ENCODE data around the gene ZG16B.

The ZG16B gene

DNA sequence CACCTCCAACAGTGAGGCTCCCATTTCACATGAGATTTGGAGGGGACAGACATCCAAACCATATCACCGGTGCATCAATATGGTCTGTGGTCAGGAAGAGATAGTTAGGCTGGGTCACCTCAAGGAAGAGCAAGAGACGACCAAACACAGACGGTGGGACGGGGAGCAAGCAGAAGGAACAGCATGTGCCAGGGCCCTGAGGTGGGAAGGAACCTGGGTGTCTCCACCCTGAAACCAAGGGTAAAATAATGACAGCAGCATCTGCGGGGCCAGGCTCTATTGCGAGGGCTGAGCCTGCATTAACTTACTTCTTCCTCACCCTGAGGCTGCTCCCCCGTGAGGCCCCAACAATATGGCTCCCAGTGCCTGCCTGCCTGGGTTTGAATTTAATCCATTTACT lies 21.9 kb upstream of the ZG16B start:
- DNase-seq, result no peak

DNA sequence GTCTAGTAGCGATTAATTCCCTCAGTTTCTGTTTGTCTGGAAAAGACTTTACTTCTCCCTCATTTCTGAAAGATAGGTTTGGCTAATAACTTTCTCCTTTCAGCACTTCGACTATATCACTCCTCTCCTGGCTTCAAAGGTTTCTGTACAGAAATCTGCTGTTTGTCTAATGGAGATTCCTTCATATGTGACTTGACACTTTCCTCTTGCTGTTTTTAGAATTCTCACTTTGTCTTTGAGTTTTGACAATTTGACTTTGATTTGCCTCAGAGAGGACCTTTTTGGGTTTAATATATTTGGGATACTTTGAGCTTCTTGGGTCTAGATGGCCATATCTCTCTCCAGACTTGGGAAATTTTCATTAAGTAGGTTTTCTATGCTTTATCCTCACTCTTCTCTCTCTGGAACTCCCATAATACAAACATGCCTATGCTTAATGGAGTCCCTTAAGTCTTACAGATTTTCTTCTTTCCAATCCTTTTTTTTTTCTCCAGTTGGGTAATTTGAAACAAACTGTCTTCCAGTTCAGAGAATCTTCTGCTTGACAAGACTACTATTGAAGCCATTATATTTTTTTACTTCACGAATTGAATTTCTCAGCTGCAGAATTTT lies 20.8 kb upstream of the ZG16B start:
- no peak for DNase-seq

DNA sequence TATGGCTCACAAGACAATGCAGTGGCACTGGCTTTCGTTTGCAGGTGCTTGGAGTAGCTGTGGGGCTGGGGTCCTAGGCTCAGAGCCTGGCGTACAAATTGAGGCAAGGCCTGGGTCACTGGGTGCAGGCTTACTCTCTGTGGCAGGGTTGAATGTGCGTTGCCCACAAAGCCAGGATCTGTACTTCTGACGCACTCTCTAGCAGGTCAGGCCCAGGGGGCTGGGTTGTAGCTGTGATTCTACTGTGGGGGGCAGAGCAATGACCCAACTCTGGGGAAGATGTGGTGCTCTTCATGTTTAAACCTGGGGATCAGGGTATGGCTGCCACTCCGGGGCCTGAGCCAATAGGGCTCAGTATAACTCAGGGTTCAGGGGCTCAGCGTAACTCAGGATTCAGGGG lies 19.5 kb upstream of the ZG16B start:
- DNase-seq, result no peak

DNA sequence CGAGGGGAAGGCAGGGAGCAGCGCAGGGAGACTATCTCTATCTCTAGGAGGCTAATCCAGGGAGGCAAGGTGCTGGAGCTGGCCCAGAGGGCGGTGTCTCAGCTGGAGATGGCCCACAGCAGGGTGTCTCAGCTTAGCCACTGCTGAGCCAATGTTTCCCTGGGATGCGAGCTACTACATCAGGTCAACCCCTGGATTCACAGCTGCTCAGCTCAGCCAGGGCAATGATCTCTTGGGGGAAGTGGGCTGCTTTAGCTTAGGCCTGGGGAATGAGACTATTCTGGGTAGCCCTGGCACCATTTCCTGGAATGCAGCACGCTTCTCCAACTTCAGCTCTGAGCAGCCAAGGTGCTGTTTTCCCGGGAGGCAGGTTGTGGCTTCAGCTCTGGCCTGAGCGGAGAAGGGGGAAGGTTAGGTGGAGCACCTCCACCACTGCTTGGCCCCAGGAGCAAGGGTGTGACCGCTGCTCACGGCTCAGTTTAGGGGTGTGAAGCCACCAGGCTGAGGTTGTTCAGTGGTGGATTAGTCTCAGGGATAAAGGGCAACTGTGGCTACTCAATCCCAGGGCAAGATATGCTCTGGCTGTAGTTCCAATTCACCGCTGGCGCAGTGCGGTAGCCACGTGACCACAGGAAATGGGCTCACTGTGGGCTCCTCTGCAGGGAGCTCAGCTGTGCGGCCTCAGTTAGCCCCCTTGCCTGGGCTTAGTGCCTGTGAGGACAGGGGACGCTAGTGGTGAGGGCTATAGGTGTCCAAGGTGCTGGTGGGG lies 18.2 kb upstream of the ZG16B start:
- DNase-seq, result no peak

DNA sequence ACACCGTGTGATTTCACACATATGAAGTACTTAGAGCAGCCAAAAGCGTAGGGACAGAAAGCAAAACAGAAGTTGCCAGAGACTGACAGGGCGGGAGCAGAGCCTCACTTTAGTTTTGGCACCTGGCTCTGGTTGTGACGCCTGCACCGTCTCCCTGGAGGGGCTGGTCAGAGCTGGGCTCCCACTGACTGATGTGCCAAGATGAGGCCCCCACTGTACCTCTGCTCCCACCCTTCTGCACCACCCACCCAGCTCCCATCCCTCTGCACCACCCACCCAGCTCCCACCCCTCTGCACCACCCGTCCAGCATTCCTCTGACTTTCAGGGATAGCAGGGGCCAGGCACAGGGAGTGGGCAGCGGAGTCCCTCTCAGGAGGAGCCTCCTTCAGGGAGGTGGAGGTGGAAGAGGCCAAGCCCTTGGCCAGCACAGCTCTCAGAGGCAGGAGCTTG lies 16.3 kb upstream of the ZG16B start:
- no peak for DNase-seq

DNA sequence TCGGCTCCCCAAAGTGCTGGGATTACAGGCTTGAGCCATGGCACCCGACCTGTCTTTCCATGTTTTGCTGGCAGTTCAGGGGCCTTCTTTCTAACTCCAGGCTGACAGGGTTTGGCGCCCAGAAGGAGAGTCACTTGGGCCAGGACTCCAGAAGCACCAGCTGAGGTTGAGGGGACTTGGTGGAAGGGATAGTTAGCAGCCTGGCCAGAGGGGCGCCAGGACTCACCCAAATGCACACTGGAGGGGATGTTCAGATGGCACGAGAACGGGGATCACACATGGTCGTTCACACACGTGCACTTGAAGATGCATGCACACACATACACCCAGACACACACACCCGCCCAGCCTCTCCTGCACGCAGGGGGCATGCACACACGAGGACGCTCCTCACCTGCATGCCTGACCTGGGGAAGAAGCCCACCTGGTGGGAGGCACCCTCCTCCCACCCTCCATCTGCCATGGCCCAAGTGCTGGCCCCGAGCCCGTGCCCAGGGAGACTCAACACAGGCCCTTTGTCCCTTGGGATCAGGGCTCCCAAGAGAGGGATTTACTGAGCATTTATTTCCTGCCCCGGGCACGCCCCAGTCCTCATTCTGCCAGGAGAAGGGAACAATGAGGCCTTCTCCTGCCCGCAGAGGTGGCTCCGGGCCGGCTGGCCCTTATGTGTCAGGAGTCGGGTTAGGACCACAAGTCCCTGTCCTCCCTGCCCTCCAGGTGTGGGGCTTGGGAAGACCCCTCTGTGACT lies 15.4 kb upstream of the ZG16B start:
- DNase-seq, result no peak

DNA sequence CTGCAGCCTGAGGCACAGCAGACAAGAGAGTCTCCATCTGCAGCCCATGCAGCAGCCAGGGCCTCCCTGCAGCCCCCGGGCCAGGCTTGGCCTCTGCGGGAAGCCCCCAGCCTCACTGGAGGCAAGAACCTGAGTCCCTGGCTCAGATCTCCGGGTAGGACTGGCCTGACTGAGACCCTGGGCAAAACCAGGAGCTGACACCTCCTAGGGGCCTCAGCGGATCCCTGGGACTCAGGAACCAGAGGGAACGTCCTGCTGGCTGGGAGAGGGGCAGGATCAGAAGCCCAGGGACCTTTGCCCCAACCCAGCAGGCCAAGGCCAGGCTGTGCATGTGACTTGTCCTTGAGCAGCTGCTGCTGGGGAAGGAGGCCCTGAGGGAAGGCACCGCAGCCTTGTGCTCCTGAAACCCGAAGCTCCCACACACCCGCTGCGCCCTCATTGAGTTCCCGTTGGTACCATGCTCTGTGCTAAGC lies 14.8 kb upstream of the ZG16B start:
- DNase-seq, result no peak

DNA sequence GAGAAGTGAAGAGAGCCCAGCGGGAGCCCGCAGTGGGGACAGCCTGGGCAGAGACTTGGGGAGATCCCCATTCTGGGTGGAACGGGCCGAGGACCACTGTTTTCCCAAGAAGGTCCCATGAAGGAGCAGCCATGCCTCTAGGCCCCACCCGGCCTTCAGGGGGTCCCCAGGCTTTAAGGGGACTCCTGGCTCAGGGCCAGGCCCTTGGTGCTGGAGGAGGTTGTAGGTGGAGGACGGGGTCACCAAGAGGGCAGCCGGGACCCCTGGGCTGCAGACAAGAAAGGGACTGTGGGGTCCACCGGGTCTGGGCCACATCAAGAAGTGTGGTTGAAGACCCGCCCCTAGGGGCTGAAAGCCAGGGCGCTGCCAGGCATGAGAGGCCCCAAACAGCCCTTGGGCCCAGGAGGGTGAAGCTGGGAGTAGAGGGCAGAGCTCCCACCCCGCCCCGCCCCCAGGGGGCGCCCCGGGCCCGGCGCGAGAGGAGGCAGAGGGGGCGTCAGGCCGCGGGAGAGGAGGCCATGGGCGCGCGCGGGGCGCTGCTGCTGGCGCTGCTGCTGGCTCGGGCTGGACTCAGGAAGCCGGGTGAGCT lies 13.3 kb upstream of the ZG16B start, which contains the start of gene PRSS21:
TSS of gene PRSS21 (plus strand) at position 487 of the 589 bp plus-strand sequence. CDS start at position 519, 32 bp downstream.
- no peak for DNase-seq

DNA sequence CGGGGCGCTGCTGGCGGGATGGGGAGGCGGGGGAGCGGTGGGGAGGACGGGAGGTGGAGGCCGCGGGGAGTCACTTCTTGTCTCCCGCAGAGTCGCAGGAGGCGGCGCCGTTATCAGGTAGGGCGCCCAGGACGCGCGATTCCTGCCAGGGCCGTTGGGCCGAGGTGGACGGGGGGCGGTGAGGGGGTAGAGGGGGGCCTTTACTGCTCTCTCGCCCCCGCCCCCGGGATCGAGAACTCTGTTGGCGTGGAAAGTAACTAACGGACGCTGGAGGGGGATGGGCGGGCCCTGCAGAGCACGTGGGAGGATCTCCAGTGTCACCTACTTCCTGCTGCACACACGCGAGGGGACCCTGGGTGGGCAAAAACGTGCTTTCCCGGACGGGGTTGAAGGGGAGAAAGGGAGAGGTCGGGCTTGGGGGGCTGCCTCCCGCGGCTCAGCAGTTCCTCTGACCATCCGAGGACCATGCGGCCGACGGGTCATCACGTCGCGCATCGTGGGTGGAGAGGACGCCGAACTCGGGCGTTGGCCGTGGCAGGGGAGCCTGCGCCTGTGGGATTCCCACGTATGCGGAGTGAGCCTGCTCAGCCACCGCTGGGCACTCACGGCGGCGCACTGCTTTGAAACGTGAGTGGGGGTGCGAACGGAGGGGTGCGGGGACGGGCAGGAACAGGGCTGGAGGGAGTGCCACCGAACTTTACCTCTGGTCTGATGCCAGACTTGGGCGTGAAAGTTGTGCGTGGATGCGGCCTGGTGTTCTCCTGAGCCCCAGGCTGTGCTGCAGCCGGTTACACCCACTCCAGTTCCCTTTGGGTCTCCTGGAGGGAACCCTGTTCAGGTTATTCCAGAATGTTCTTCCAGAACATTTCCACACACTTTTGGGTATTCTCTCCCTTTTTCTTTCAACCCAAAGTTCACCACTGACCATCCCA lies 12.5 kb upstream of the ZG16B start:
- DNase-seq, result no peak

DNA sequence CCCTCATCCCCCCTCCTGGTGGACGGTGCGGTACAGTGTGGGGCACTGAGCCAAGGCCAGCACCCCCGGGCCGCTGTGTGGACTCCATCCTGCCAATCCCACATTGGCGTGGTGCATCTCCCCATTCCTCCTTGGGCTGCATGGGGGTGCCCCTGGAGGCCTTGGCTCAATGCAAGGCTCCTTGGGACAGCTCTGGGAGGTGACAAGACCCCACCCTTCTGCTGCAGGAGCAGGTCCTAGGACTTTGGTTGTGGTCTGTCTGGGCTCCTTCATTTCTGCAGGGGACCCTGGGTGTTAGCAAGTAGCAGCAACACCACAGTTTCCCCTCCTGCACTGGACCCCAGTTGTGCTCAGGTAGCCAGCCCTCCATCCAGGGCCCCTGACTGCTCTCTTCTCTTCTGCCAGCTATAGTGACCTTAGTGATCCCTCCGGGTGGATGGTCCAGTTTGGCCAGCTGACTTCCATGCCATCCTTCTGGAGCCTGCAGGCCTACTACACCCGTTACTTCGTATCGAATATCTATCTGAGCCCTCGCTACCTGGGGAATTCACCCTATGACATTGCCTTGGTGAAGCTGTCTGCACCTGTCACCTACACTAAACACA lies 11.7 kb upstream of the ZG16B start:
- no peak for DNase-seq

DNA sequence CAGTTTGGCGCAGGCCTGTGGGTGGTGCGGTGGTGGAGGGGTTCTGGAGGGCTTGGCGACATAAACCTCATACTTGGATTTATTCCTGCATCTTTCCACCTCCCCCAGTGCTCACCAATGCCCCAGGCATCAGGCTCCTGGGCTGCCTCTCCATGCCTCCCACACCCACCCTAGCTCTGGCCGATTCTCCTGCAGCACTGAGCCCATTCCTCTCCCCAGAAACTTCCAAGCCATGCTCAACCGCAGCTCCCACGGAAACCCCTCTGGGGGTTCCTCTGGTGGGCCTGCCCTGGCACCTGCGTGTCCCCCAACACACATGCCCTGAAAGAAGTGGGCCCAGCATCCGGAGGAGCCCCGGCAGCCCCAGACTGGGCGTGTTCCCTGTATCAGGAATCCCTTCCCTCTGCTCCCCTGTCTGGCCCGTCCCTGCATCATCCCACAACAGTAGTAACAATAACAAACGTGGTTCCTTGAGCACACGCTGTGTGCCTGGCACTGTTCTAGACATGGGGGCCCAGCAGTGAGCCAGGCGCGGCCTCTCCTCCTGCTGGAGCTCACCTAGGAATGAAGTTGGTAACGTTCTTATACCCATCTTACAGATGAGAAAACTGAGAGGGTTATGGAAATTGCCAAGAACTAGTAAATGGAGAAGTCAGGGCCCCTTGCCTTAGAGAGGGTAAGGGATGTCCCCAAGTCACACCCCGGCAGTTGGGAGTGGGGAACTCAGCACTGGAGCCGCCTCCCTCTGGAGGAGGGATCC lies 10.7 kb upstream of the ZG16B start:
- no peak for DNase-seq

DNA sequence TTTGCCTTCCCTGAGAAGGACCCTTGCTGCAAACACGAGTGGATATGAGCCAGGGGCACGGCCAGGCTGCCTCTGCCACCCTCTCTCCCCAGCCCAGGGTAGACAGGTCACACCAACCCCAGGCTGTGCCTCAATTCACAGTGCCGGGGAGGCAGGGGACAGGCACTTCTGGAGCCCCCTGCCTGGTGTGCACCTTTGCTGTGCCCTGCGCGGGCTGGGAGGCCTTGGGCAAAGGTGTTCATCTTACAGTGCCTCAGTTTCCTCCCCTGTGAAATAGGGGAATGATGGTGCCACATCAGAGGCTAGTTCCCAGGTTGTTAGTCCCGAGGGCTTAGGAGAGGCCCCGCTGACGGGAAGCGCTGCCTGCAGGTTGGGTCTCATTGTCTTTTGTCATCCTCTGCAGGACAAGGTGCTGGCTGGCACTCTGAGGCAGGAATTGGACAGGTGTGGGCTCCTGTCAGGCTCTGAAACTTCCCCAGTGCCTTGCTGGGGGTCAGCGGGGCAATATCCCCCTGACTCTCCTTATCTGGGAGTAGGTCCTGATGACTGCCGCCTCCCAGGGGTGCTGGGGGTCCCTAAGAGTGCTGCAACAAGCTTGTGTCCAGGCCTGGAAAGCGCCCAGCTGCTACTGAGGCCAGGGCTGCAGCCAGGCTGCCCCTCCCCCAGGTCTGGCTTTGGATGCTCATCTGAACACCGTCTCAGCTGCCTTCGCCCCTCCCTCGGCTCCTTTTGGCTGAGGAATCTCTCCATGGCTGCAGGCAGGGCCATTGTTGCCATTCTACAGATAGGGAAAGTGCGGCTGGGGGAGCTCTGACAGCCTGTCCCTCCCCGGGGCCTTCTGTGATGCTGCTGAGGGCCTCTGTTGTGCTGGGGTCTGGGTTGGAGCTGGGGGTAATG lies 9.9 kb upstream of the ZG16B start:
- DNase-seq, result no peak

DNA sequence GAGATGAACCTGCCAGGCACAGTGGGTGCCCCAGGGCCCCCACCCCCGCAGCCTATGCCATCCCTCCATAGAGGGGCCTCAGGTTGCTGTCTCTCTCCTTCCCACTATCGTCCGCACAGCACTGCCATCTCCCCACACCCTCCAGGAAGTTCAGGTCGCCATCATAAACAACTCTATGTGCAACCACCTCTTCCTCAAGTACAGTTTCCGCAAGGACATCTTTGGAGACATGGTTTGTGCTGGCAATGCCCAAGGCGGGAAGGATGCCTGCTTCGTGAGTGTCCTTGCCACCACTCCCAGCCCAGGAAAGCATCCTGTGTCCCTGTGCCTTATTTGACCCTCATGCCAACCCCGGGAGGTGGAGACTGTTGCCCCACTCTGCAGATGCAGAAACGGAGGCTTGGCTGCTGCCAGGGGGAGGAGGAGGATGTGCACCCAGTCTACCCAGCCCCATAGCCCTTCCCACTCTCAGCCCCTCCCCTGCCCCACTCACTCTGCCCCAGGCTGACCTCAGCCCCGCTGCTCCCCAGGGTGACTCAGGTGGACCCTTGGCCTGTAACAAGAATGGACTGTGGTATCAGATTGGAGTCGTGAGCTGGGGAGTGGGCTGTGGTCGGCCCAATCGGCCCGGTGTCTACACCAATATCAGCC lies 9.1 kb upstream of the ZG16B start:
- no peak for DNase-seq

DNA sequence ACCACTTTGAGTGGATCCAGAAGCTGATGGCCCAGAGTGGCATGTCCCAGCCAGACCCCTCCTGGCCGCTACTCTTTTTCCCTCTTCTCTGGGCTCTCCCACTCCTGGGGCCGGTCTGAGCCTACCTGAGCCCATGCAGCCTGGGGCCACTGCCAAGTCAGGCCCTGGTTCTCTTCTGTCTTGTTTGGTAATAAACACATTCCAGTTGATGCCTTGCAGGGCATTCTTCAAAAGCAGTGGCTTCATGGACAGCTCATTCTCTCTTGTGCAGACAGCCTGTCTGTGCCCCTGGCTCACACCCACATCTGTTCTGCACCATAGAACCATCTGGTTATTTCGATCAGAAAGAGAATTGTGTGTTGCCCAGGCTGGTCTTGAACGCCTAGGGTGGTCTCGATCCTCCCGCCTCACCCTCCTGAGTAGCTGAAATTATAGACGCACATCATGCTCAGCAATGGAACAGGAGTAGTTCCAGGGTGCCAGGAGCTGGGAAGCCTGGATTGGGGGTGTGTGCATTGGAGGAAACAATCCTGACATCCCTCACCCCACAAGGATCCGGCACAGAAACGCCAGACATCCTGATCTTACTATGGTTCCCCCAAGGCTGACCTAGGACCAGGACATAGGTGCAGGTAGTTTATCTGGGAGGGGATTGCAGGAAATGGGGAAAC lies 8.5 kb upstream of the ZG16B start:
- no peak for DNase-seq

DNA sequence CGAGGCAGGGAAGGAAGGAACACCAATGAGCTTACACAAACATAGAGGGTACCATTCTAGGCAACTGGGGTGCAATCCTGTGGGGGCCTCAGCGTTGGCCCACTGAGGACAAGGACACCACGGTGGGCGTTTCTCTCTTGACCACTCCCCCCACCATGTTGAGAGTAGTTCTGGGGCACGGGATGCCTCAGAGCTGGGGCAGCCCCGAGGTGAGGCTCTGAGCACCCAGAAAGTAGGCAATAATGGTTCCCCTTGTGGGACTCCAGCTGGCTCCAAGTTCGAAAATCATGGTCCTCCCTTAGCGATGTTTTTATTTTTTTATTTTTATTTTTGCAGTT lies 8.0 kb upstream of the ZG16B start:
- DNase-seq, result no peak

DNA sequence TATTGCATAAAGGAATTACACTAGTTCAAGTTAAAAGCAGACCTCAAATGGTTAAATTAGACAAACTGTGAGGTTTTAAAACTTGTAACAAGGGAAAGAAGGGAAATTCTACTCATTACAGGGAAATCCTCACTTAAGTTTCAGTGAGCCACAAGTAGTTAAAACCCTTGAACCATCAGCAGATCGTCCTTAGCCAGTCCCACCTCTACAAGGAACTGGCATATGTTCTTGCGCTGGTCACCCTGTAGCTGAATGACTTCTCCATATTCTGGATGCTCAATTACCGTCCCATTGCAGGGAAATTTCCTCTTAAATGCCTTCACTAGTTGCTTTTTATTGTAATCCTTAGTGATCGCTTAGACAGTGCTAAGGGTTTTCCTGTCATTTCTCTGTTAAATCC lies 7.6 kb upstream of the ZG16B start:
- DNase-seq, result no peak

DNA sequence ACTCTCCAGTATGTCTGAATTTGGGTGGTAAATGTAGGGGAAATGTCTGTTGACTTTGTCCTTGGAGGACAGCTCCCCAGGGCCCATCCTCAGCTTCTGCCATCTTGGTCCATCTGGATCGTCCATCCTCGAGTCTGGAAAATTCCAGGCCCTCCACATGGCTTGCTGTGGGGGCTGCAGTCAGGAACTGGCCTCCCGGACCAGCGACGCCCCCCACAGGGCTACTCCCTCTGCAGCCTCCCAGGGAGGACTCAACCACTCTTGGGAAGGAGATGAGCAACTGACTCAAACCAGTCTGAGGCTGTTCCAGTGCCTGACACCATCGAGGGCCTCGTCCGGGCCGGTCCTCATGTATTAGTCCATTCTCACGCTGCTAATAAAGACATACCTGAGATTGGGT lies 5.5 kb upstream of the ZG16B start:
- no peak for DNase-seq

DNA sequence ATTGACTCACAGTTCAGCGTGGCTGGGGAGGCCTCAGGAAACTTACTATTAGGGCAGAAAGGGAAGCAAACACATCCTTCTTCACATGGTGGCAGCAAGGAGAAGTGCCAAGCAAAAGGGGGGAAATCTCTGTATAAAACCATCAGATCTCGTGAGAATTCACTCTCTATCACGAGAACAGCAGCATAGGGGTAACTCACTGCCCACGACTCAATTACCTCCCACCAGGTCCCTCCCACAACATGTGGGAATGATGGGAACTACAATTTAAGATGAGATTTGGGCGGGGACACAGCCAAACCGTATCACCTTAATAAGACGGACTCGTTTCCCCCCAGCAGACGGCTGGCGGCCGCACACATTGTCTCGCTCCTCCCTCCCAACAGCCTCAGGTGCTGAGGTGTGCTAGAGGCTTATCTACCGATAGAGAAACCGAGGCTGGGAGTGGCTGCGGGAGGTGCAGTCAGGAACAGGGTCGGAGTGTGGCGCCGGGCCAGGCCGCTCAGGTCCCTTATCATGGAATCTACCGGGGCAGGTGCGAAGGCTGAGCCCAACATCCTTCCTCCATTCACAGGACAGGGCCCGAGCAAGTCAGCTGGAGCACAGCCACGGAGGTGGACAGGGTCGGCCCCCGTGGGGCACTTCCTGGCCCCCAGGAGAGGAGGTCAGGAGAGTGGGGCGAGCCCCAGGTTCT lies 4.9 kb upstream of the ZG16B start:
- DNase-seq, result no peak

Data from cerebellar nuclear complex (tissue), 1 donor.